Skin epidermis (tissue), 12 donors: ENCODE measurements around the gene VARS1.

ENCODE experiments used
- H3K27ac ChIP-seq, 21 experiments: fragments of 200-600 bp; sonication (generic) in 11 of 21; one replicate each; pipeline ENCODE4 v1.5.0; 2020; ENCODE audit warnings: mild to moderate bottlenecking in 3 of 21, inconsistent platforms in 2 of 21, moderate library complexity in 2 of 21
- H3K4me3 ChIP-seq, 7 experiments: fragments of 200-600 bp; sonication (generic) in 2 of 7; one replicate each; pipeline ENCODE4 v1.5.0; 2020; ENCODE audit warnings: inconsistent platforms in 2 of 7, mild to moderate bottlenecking in 2 of 7, moderate library complexity in 1 of 7

The VARS1 gene

GRCh38 chr6:31797588-31797987 lies 2.0 kb upstream of the VARS1 start:
- Histone ChIP-seq H3K27ac (peak overlapping the region in 15 of 21 experiments; percentile 10 to 100 (median 76)), H3K4me3 (no peak overlapping the region)

GRCh38 chr6:31796993-31797385 lies 1.4 kb upstream of the VARS1 start:
- peak overlapping the region in 15 of 21 experiments; percentile 15 to 100 (median 95) for H3K27ac ChIP-seq

GRCh38 chr6:31794866-31795615 lies 511 bp downstream of the VARS1 start:
- Histone ChIP-seq H3K4me3 (peak overlapping the region; percentile 74 to 92 (median 84)), H3K27ac (peak overlapping the region; percentile 90 to 100 (median 98))

More at GRCh38 chr6:31796993-31797385, 1.4 kb upstream of the VARS1 start:
- H3K4me3 ChIP-seq = no peak overlapping the region

GRCh38 chr6:31794294-31794865 lies 1.2 kb downstream of the VARS1 start:
- peak overlapping the region; percentile 62 to 100 (median 98) for H3K27ac ChIP-seq
- peak overlapping the region; percentile 74 to 92 (median 84) for H3K4me3 ChIP-seq

- Histone ChIP-seq H3K27ac (peak overlapping the region in 10 of 21 experiments; percentile 90 to 100 (median 98)), H3K4me3 (peak overlapping the region in 1 of 7 experiments; percentile 84)
Measured at GRCh38 chr6:31793927-31794245, 1.7 kb downstream of the VARS1 start.

GRCh38 chr6:31792761-31793171 lies 2.8 kb downstream of the VARS1 start:
- H3K27ac ChIP-seq = peak overlapping the region in 5 of 21 experiments; percentile 17 to 35 (median 29)
- no peak overlapping the region for H3K4me3 ChIP-seq

GRCh38 chr6:31792090-31792374 lies 3.5 kb downstream of the VARS1 start:
- peak overlapping the region in 4 of 21 experiments; percentile 23 to 53 (median 42) for H3K27ac ChIP-seq

GRCh38 chr6:31791324-31792089 lies 4.0 kb downstream of the VARS1 start:
- H3K4me3 ChIP-seq = no peak overlapping the region
- H3K27ac ChIP-seq = peak overlapping the region in 4 of 21 experiments; percentile 23 to 53 (median 42)

More at GRCh38 chr6:31792090-31792374, 3.5 kb downstream of the VARS1 start:
- no peak overlapping the region for H3K4me3 ChIP-seq

GRCh38 chr6:31785475-31785874 lies 10.1 kb downstream of the VARS1 start:
- Histone ChIP-seq H3K27ac (no peak overlapping the region), H3K4me3 (no peak overlapping the region)

- no peak overlapping the region for H3K27ac ChIP-seq
- H3K4me3 ChIP-seq = no peak overlapping the region
Measured at GRCh38 chr6:31784098-31784925, 11.2 kb downstream of the VARS1 start.

- Histone ChIP-seq H3K4me3 (no peak overlapping the region), H3K27ac (no peak overlapping the region)
Measured at GRCh38 chr6:31782126-31782855, 13.3 kb downstream of the VARS1 start.

- Histone ChIP-seq H3K4me3 (no peak overlapping the region), H3K27ac (no peak overlapping the region)
Measured at GRCh38 chr6:31781244-31782125, 14.1 kb downstream of the VARS1 start.

- H3K27ac ChIP-seq = no peak overlapping the region
- no peak overlapping the region for H3K4me3 ChIP-seq
Measured at GRCh38 chr6:31780507-31781243, 14.9 kb downstream of the VARS1 start.

- H3K27ac ChIP-seq = no peak overlapping the region
- H3K4me3 ChIP-seq = no peak overlapping the region
Measured at GRCh38 chr6:31779908-31780307, 15.6 kb downstream of the VARS1 start.

- no peak overlapping the region for H3K4me3 ChIP-seq
Measured at GRCh38 chr6:31778999-31779885, 16.3 kb downstream of the VARS1 start.

GRCh38 chr6:31778193-31778592 lies 17.4 kb downstream of the VARS1 start:
- peak overlapping the region in 5 of 21 experiments; percentile 6 to 70 (median 64) for H3K27ac ChIP-seq
- H3K4me3 ChIP-seq = no peak overlapping the region

More at GRCh38 chr6:31778999-31779885, 16.3 kb downstream of the VARS1 start:
- no peak overlapping the region for H3K27ac ChIP-seq
